Prostate gland (tissue), 2 donors: ENCODE results near the gene NLRP8. TPM values are rescaled to one million over a fixed set of nuclear protein-coding genes. Genes with fewer than 3 reads are reported as not detected.
"Not testable (repeated sequence)": the region's sequence is repeated elsewhere in the genome, so short reads cannot be mapped to it uniquely, and the experiment has no call there.

Experiments
- DNase-seq: peaks from one replicate; pipeline ENCODE4 v3.0.0-alpha.2; 2019; ENCODE audit warnings: low spot score
- H3K27ac ChIP-seq, 2 donors: fragments of 200-600 bp; sonication (generic); 2 replicates each; pipeline ENCODE4 v1.5.1; 2017 to 2019
- H3K27me3 ChIP-seq: fragments of 200-600 bp; sonication (generic); replicated peaks from 2 replicates; pipeline ENCODE4 v1.5.1; 2019; ENCODE audit not compliant: insufficient read depth
- H3K36me3 ChIP-seq, 2 donors: fragments of 200-600 bp; sonication (generic); 1 replicate in 1 of 2; 2 replicates in 1 of 2; pipeline versions ENCODE4 v1.5.1 to v1.8.1; 2017 to 2019
- H3K4me1 ChIP-seq: fragments of 200-600 bp; sonication (generic); replicated peaks from 2 replicates; pipeline ENCODE4 v1.5.1; 2019
- H3K4me3 ChIP-seq, 2 donors: fragments of 200-600 bp; sonication (generic); 2 replicates each; pipeline ENCODE4 v1.5.1; 2017 to 2019
- H3K9me3 ChIP-seq: fragments of 200-600 bp; sonication (generic); 2 replicates; pipeline ENCODE4 v1.5.1; 2017
- CTCF ChIP-seq, 4 experiments: fragments of 200-600 bp in 2 of 4; fragments of 450-650 bp in 2 of 4; sonication (generic) in 2 of 4; IDR thresholded peaks; 1 replicate in 3 of 4; 2 replicates in 1 of 4; pipeline ENCODE4 v1.5.1; 2016 to 2019; ENCODE audit warnings: antibody characterized with exemption in 4 of 4, mild to moderate bottlenecking in 2 of 4, moderate library complexity in 2 of 4
- POLR2A ChIP-seq: fragments of 450-650 bp; IDR thresholded peaks from one replicate; pipeline ENCODE4 v1.6.1; 2016; ENCODE audit warnings: antibody characterized with exemption, mild to moderate bottlenecking
- POLR2AphosphoS5 ChIP-seq: sonication (generic); formaldehyde crosslinking; IDR thresholded peaks from one replicate; pipeline ENCODE4 v1.6.1; 2017; ENCODE audit warnings: antibody characterized with exemption
- WGBS: methylation state at CpG from one replicate; pipeline ENCODE4 v1.1.5; 2018; 5-methylcytosine and 5-hydroxymethylcytosine counted together
- intact Hi-C: fragments of 100-400 bp; cut with DNase I; formaldehyde crosslinking; loops from one replicate; pipeline ENCODE4 v1.14.2; 2022
- total RNA-seq, 2 donors: library from RNA; depleted of rRNA; stranded (reverse); fragments of >200 nt; gene quantifications; one replicate each; pipeline ENCODE4 v1.1.0, GENCODE V29; 2016

NLRP8 gene
- total RNA-seq, 2 donors from 2014 or later = 0.05 to 0.51 TPM

GRCh38 chr19:55927991-55928390 lies 19.6 kb upstream of the NLRP8 start:
- no peaks in the 10 kb centered on the region for H3K4me1 ChIP-seq
- no peaks in the 10 kb centered on the region for H3K36me3 ChIP-seq
- H3K27ac ChIP-seq = no peak overlapping the region
- 78% methylated on average over 8 of the region's 8 CpGs for WGBS
- intact Hi-C loops = no loop called here
- no peak for DNase-seq
- TF ChIP-seq POLR2AphosphoS5 (no peak), POLR2A (no peak), CTCF (IDR thresholded peaks at IDR 0.05) (no peak)
- H3K4me3 ChIP-seq = no peak overlapping the region
- no peaks in the 10 kb centered on the region for H3K27me3 ChIP-seq
- no peaks in the 10 kb centered on the region for H3K9me3 ChIP-seq

- H3K27me3 ChIP-seq, H3K36me3 ChIP-seq, H3K4me3 ChIP-seq, intact Hi-C loops, H3K9me3 ChIP-seq, DNase-seq, H3K4me1 ChIP-seq, H3K27ac ChIP-seq: not testable (repeated sequence)
- WGBS = 94% methylated on average over 5 of the region's 5 CpGs
These were observed 18.4 kb upstream of the NLRP8 start for GRCh38 chr19:55929258-55929657.

- WGBS = 81% methylated on average over 14 of the region's 14 CpGs
- intact Hi-C loops = no loop called here
- TF ChIP-seq POLR2AphosphoS5 = no peak
- no peak for TF ChIP-seq POLR2A
- no peak for TF ChIP-seq CTCF (IDR thresholded peaks at IDR 0.05)
- DNase-seq = no peak
- H3K9me3 ChIP-seq = no peaks in the 10 kb centered on the region
- H3K4me1 ChIP-seq = no peaks in the 10 kb centered on the region
- no peaks in the 10 kb centered on the region for H3K27me3 ChIP-seq
- H3K36me3 ChIP-seq = no peaks in the 10 kb centered on the region
- H3K27ac ChIP-seq = no peak overlapping the region
- H3K4me3 ChIP-seq = no peak overlapping the region
These were observed 16.6 kb upstream of the NLRP8 start for GRCh38 chr19:55930996-55931515.

GRCh38 chr19:55931936-55932386 lies 15.7 kb upstream of the NLRP8 start, which contains the start of gene NLRP13:
Gene NLRP13 (minus strand): TSS chr19:55932336. CDS start chr19:55932311, 25 bp downstream.
- TF ChIP-seq CTCF (IDR thresholded peaks at IDR 0.05) = no peak
- TF ChIP-seq POLR2A = no peak
- no peak for TF ChIP-seq POLR2AphosphoS5
- DNase-seq = no peak
- Histone ChIP-seq H3K4me1 (no peaks in the 10 kb centered on the region), H3K27me3 (no peaks in the 10 kb centered on the region), H3K27ac (no peak within 1 kb of the TSS), H3K36me3 (no peaks in the 10 kb centered on the region), H3K4me3 (no peak within 1 kb of the TSS), H3K9me3 (no peaks in the 10 kb centered on the region)
- WGBS = 92% methylated on average over 8 of the region's 8 CpGs
- intact Hi-C loops = no loop called here

GRCh38 chr19:55935206-55935605 lies 12.4 kb upstream of the NLRP8 start:
- no peak overlapping the region for H3K4me3 ChIP-seq
- TF ChIP-seq CTCF (IDR thresholded peaks at IDR 0.05) (no peak), POLR2A (no peak), POLR2AphosphoS5 (no peak)
- no peaks in the 10 kb centered on the region for H3K36me3 ChIP-seq
- WGBS = 72% methylated on average over 9 of the region's 9 CpGs
- no peaks in the 10 kb centered on the region for H3K9me3 ChIP-seq
- no peaks in the 10 kb centered on the region for H3K27me3 ChIP-seq
- H3K4me1 ChIP-seq = no peaks in the 10 kb centered on the region
- H3K27ac ChIP-seq = no peak overlapping the region
- intact Hi-C loops = no loop called here
- DNase-seq = no peak
